ENCODE data around the gene GFRA4.

GFRA4 gene

GRCh38 chr20:3679749-3680700 is 16.8 kb upstream of the GFRA4 start:
- Histone ChIP-seq H3K4me1 (peaks cover 0 to 62% (median 48%) of the 10 kb centered on the region in 4 donors), H3K36me3 (peaks cover 0 to 5% (median 3%) of the 10 kb centered on the region in 3 donors), H3K4me3 (peak overlapping the region; percentile 61 to 84), H3K27me3 (no peaks in the 10 kb centered on the region), H3K27ac (peak overlapping the region; percentile 82 to 90), H3K9me3 (no peaks in the 10 kb centered on the region)
- TF ChIP-seq CTCF (IDR thresholded peaks at IDR 0.05): no peak
- peak; percentile 76 to 87 for DNase-seq
- intact Hi-C loops (cut with DNase I; ENCODE audit: low total_unique reads): loop anchor here (5.0 to 10.0 kb wide), 2 partner anchors 97 to 165 kb away; partner anchors contain the start of gene MAVS

GRCh38 chr20:3678856-3679720 is 15.9 kb upstream of the GFRA4 start:
- H3K27me3 ChIP-seq: no peaks in the 10 kb centered on the region
- intact Hi-C loops (cut with DNase I; ENCODE audit: low total_unique reads): loop anchor here (5.0 to 10.0 kb wide), 2 partner anchors 98 to 166 kb away; partner anchors contain the start of gene MAVS
- peak overlapping the region in 1 of 2 donors; percentile 84 for H3K4me3 ChIP-seq

GRCh38 chr20:3678198-3678597 is 15.0 kb upstream of the GFRA4 start:
- Histone ChIP-seq H3K27me3 (no peaks in the 10 kb centered on the region), H3K4me1 (peaks cover 0 to 62% (median 48%) of the 10 kb centered on the region in 4 donors), H3K9me3 (no peaks in the 10 kb centered on the region), H3K4me3 (no peak overlapping the region), H3K27ac (peak overlapping the region; percentile 82 to 90), H3K36me3 (peaks cover 0 to 21% (median 17%) of the 10 kb centered on the region in 3 donors)
- no peak for DNase-seq
- intact Hi-C loops (cut with DNase I; ENCODE audit: low total_unique reads): loop anchor here (5.0 to 10.0 kb wide), 2 partner anchors 99 to 167 kb away; partner anchors contain the start of gene MAVS
- no peak for TF ChIP-seq CTCF (IDR thresholded peaks at IDR 0.05)

More at GRCh38 chr20:3678856-3679720, 15.9 kb upstream of the GFRA4 start:
- DNase-seq: no peak
- Histone ChIP-seq H3K36me3 (peaks cover 0 to 12% (median 8%) of the 10 kb centered on the region in 3 donors), H3K4me1 (peaks cover 0 to 62% (median 48%) of the 10 kb centered on the region in 4 donors), H3K27ac (peak overlapping the region; percentile 82 to 90), H3K9me3 (no peaks in the 10 kb centered on the region)
- no peak for TF ChIP-seq CTCF (IDR thresholded peaks at IDR 0.05)

- Histone ChIP-seq H3K9me3 (no peaks in the 10 kb centered on the region), H3K4me1 (peaks cover 0 to 65% (median 48%) of the 10 kb centered on the region in 4 donors), H3K36me3 (peaks cover 0 to 26% (median 22%) of the 10 kb centered on the region in 3 donors), H3K4me3 (no peak overlapping the region), H3K27ac (peak overlapping the region; percentile 82 to 90), H3K27me3 (no peaks in the 10 kb centered on the region)
- TF ChIP-seq CTCF (IDR thresholded peaks at IDR 0.05): no peak
- DNase-seq: no peak
- intact Hi-C loops (cut with DNase I; ENCODE audit: low total_unique reads): loop anchor here (2.0 to 10.0 kb wide), 3 partner anchors 33 to 167 kb away; partner anchors contain the start of gene MAVS
These were observed 14.5 kb upstream of the GFRA4 start for GRCh38 chr20:3677733-3678132.

Measured in tibial artery (tissue), 4 donors.